ENCODE results near the gene LMX1B. TPM values are rescaled to one million over a fixed set of nuclear protein-coding genes. Genes with fewer than 3 reads are reported as not detected.

Gene LMX1B
- polyA plus RNA-seq, 1 of the 3 experiments (the other 2 are of a cell fraction): not detected

DNA sequence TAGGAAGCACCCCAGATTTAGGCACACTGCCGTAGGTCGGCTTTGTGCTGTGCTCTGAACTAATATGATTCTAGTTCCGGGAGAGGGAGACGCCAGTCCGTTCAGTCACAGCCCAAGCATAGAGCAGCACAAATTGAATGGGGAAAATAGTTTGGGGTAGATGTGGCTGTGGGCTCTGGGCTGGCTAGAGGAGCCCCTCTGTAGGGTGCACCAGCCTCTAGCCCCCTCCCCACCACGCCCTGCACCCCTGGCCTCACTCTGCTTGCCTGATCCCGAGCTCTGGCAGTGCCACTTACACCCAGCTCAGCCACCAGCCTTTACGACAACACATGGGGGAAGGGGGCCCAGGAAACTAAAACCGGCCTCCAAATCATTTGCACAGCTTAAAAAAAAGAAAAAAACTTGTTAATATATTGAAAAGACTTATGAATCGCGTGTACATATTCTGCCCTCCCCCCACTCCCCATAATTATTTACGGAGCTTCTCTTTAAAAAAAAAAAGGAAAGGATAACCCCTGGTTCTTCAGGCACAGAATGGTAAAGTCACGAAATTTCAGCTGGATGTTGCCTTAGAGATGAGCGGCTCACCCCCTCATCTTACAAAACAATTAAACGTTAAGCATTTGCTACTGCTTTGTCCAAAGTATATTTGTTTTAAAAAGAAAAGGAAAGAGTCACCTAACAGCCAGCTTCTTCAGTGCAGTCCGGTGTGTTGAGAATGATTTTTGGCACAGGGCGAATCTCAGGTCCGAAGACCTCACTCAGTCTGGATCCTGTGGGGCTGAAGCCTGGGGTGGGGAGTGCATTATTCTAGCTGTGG is 3.5 kb downstream of the LMX1B start:
- no peak overlapping the region for H3K4me2 ChIP-seq
- no peaks in the 10 kb centered on the region for H3K9me2 ChIP-seq
- peak; percentile 22 for DNase-seq
- H3K79me2 ChIP-seq (ENCODE audit: insufficient read depth): no peaks in the 10 kb centered on the region
- 0 out of 2 replicates have a peak, but pooled peaks cover 3% of the 10 kb centered on the region for H4K20me1 ChIP-seq (ENCODE audit: insufficient read depth)
- H3K4me1 ChIP-seq (ENCODE audit: control insufficient read depth in 1 of 2, insufficient read depth in 2 of 2, low read depth in 1 of 2, low read length in 1 of 2): no peaks in the 10 kb centered on the region
- POLR2A ChIA-PET: no interaction called here
- no peak for TF ChIP-seq EP300 (IDR thresholded peaks at IDR 0.05; ENCODE audit: borderline replicate concordance in 1 of 2, low read depth in 1 of 2, low read length in 1 of 2)
- no peak for TF ChIP-seq TAF1 (IDR thresholded peaks at IDR 0.05; ENCODE audit: borderline replicate concordance, low read depth, low read length)
- no peak for TF ChIP-seq SMC3 (IDR thresholded peaks at IDR 0.05; ENCODE audit: low read depth, low read length)
- TF ChIP-seq, protein P1, sequence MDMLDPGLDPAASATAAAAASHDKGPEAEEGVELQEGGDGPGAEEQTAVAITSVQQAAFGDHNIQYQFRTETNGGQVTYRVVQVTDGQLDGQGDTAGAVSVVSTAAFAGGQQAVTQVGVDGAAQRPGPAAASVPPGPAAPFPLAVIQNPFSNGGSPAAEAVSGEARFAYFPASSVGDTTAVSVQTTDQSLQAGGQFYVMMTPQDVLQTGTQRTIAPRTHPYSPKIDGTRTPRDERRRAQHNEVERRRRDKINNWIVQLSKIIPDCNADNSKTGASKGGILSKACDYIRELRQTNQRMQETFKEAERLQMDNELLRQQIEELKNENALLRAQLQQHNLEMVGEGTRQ (IDR thresholded peaks at IDR 0.05; ENCODE audit: borderline replicate concordance, low read depth, low read length): no peak
- no peak for TF ChIP-seq TEAD4 (IDR thresholded peaks at IDR 0.05; ENCODE audit: borderline replicate concordance, insufficient read depth)
- TF ChIP-seq EZH2phosphoT487 (IDR thresholded peaks at IDR 0.05; ENCODE audit: borderline replicate concordance, low read depth): no peak
- no peak for TF ChIP-seq MXI1 (IDR thresholded peaks at IDR 0.05; ENCODE audit: low read depth, low read length)
- TF ChIP-seq, protein P2, sequence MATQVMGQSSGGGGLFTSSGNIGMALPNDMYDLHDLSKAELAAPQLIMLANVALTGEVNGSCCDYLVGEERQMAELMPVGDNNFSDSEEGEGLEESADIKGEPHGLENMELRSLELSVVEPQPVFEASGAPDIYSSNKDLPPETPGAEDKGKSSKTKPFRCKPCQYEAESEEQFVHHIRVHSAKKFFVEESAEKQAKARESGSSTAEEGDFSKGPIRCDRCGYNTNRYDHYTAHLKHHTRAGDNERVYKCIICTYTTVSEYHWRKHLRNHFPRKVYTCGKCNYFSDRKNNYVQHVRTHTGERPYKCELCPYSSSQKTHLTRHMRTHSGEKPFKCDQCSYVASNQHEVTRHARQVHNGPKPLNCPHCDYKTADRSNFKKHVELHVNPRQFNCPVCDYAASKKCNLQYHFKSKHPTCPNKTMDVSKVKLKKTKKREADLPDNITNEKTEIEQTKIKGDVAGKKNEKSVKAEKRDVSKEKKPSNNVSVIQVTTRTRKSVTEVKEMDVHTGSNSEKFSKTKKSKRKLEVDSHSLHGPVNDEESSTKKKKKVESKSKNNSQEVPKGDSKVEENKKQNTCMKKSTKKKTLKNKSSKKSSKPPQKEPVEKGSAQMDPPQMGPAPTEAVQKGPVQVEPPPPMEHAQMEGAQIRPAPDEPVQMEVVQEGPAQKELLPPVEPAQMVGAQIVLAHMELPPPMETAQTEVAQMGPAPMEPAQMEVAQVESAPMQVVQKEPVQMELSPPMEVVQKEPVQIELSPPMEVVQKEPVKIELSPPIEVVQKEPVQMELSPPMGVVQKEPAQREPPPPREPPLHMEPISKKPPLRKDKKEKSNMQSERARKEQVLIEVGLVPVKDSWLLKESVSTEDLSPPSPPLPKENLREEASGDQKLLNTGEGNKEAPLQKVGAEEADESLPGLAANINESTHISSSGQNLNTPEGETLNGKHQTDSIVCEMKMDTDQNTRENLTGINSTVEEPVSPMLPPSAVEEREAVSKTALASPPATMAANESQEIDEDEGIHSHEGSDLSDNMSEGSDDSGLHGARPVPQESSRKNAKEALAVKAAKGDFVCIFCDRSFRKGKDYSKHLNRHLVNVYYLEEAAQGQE (IDR thresholded peaks at IDR 0.05; ENCODE audit: low read depth, low read length): no peak
- TF ChIP-seq JUND (IDR thresholded peaks at IDR 0.05): no peak
- no peak for TF ChIP-seq FOXM1 (IDR thresholded peaks at IDR 0.05; ENCODE audit: low read depth)
- no peak overlapping the region for H3K27ac ChIP-seq (ENCODE audit: low read depth in 2 of 2, low read length in 1 of 2)
- no peak overlapping the region for H3K9ac ChIP-seq
- no peak overlapping the region for H3K4me3 ChIP-seq (ENCODE audit: low read depth in 2 of 2, low read length in 1 of 2)
- H3K36me3 ChIP-seq (replicated peaks in 1 of 2; ENCODE audit: control insufficient read depth in 1 of 2, insufficient read depth in 2 of 2, low read length in 1 of 2): no peaks in the 10 kb centered on the region
- H3F3A ChIP-seq (replicated peaks; ENCODE audit: insufficient read depth): no peaks in the 10 kb centered on the region
- H3K27me3 ChIP-seq (ENCODE audit: insufficient read depth): peaks cover 90% of the 10 kb centered on the region
- no peaks in the 10 kb centered on the region for H3K9me3 ChIP-seq
- CTCF ChIA-PET: interaction anchor here (0.8 to 2.9 kb wide), 12 partner anchors 11 to 234 kb away, joined by 3 to 16 read pairs (median 4); no protein-coding TSS in a partner anchor
- H2AFZ ChIP-seq (ENCODE audit: low read depth): no peak overlapping the region
- WGBS (ENCODE audit: low lambda C conversion rate): 36% methylated on average over 15 of the region's 18 CpGs

DNA sequence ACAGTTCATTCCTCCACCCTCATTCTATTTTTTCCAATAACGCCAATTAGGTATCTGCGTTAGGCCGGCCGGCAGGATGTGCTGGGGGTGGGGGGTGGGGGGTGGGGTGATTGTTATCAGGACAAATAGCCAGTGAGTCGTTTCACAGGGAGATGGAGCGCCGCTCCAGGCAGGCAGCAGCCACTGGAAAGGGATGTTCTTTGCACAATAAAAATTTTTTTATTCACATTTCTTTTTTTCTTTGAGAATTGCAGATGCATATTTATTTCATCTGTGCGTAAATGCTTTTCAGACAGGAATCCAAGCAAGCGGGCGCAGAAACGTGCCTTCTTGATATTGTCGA is 4.1 kb downstream of the LMX1B start:
- ChIA-PET POLR2A (no interaction called here), CTCF (interaction anchor here (0.8 to 2.9 kb wide), 8 partner anchors 16 to 155 kb away, joined by 3 to 16 read pairs (median 4); no protein-coding TSS in a partner anchor)
- Histone ChIP-seq H3K9me2 (no peaks in the 10 kb centered on the region), H3K36me3 (replicated peaks in 1 of 2; ENCODE audit: control insufficient read depth in 1 of 2, insufficient read depth in 2 of 2, low read length in 1 of 2) (no peaks in the 10 kb centered on the region), H4K20me1 (ENCODE audit: insufficient read depth) (0 out of 2 replicates have a peak, but pooled peaks cover 3% of the 10 kb centered on the region), H3F3A (replicated peaks; ENCODE audit: insufficient read depth) (no peaks in the 10 kb centered on the region), H3K4me3 (ENCODE audit: low read depth in 2 of 2, low read length in 1 of 2) (no peak overlapping the region), H3K79me2 (ENCODE audit: insufficient read depth) (no peaks in the 10 kb centered on the region), H3K27ac (ENCODE audit: low read depth in 2 of 2, low read length in 1 of 2) (no peak overlapping the region), H3K9ac (no peak overlapping the region), H3K4me1 (ENCODE audit: control insufficient read depth in 1 of 2, insufficient read depth in 2 of 2, low read depth in 1 of 2, low read length in 1 of 2) (no peaks in the 10 kb centered on the region), H3K9me3 (no peaks in the 10 kb centered on the region), H2AFZ (ENCODE audit: low read depth) (no peak overlapping the region), H3K27me3 (ENCODE audit: insufficient read depth) (peaks cover 90% of the 10 kb centered on the region), H3K4me2 (no peak overlapping the region)
- peak; percentile 54 for DNase-seq
- WGBS (ENCODE audit: low lambda C conversion rate): 20% methylated on average over 9 of the region's 12 CpGs
- TF ChIP-seq TCF12 (IDR thresholded peaks at IDR 0.05) (no peak), RAD21 (IDR thresholded peaks at IDR 0.05; ENCODE audit: low read length) (no peak), TAF1 (IDR thresholded peaks at IDR 0.05; ENCODE audit: borderline replicate concordance, low read depth, low read length) (no peak), SIN3A (IDR thresholded peaks at IDR 0.05; ENCODE audit: borderline replicate concordance, low read depth, low read length) (no peak), GATA2 (CRISPR knock-in tag; IDR thresholded peaks at IDR 0.05) (no peak), JUND (IDR thresholded peaks at IDR 0.05) (no peak), RCOR1 (IDR thresholded peaks at IDR 0.05; ENCODE audit: low read length) (no peak), FOXJ3 (CRISPR knock-in tag; IDR thresholded peaks at IDR 0.05) (no peak), MXI1 (IDR thresholded peaks at IDR 0.05; ENCODE audit: low read depth, low read length) (no peak)
- TF ChIP-seq, protein P3, sequence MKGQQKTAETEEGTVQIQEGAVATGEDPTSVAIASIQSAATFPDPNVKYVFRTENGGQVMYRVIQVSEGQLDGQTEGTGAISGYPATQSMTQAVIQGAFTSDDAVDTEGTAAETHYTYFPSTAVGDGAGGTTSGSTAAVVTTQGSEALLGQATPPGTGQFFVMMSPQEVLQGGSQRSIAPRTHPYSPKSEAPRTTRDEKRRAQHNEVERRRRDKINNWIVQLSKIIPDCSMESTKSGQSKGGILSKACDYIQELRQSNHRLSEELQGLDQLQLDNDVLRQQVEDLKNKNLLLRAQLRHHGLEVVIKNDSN (IDR thresholded peaks at IDR 0.05; ENCODE audit: borderline replicate concordance, low read depth): no peak
- TF ChIP-seq, protein P4, sequence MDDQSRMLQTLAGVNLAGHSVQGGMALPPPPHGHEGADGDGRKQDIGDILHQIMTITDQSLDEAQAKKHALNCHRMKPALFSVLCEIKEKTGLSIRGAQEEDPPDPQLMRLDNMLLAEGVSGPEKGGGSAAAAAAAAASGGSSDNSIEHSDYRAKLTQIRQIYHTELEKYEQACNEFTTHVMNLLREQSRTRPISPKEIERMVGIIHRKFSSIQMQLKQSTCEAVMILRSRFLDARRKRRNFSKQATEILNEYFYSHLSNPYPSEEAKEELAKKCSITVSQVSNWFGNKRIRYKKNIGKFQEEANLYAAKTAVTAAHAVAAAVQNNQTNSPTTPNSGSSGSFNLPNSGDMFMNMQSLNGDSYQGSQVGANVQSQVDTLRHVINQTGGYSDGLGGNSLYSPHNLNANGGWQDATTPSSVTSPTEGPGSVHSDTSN (IDR thresholded peaks at IDR 0.05): no peak

Measured in SK-N-SH (cell line).